HG03378 (cell line): ENCODE results near the gene CDV3.
A peak's percentile ranks its signal among the peaks of the same experiment; 100 is the strongest.

Experiments used
- ATAC-seq: cut with Tn5 transposase; IDR thresholded peaks from one replicate; pipeline ENCODE4 v1.9.1; 2021; ENCODE audit warnings: mild to moderate bottlenecking, moderate library complexity; ENCODE audit not compliant: unreplicated experiment

Gene CDV3

DNA sequence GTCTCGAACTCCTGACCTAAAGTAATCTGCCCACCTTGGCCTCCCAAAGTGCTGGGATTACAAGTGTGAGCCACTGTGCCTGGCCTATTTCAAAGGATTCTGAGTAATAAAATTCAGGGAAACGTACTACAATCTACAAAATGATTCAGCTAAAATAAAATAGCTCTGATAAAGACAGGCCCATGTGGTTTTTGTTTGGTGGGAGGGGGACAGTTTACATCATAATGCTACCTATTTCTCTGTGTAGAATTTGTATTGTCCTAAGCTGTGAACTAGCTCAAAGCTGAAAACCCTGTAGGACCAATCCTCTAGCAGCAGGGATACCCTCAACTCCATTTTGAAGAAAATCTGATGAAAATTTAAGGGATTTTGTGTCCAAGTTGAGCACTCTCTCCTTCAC is 25.8 kb downstream of the CDV3 start:
- no peak for ATAC-seq

DNA sequence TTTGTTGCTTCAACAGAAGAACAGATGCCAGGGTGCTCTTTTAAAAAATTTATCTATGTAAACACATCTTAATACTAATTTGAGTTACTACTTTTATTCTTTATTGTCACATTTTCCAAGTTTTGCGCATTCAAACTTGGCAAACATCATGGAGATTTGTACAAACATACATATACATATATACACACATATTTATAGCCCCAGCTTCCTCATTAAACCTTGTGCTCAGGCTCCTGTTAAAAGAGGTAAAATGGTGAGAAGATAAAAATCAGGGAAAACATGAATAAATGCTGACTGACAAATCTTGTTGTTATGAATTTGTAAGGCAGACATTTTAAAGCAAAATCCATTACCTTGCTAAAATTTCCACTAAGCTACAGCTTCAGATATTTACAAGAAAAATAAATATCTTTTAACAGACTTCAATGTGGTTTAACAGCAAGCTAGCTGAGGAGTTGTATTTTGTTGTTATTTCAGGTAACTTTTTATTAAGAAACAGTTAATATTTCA is 27.1 kb downstream of the CDV3 start:
- no peak for ATAC-seq

DNA sequence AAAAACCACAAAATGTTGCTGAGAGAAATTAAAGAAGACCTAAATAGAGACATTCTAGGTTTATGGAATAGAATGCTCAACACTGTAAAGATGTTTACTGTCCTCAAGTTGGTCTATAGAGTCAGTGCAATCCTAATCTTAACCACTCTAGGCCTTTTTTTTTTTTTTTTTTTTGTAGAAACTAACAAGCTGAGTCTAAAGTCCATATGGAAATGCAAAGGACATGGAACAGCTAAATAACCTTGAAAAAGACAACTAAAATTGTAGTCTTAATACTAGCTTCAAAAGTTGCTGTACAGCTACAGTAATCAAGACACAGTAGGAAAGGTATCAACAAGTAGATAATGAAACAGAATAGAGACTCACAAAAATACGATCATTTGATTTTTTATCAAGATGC is 32.9 kb downstream of the CDV3 start:
- ATAC-seq: no peak

DNA sequence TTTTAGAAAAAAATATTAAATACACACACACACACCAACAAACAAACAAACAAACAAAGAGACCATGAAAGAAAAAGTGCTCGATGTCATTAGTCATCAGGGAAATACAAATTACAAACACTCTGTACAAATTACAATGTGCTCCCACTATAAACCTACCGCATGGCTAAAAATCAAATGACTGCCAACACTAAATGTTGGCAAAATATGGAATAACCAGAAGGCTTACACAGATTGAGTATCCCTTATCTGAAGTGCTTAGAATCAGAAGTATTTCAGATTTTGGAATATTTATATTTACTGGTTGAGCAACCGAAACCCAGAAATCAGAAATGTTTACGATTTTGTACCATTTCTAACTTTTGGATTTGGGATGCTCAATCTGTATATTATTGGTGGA is 33.4 kb downstream of the CDV3 start:
- no peak for ATAC-seq

DNA sequence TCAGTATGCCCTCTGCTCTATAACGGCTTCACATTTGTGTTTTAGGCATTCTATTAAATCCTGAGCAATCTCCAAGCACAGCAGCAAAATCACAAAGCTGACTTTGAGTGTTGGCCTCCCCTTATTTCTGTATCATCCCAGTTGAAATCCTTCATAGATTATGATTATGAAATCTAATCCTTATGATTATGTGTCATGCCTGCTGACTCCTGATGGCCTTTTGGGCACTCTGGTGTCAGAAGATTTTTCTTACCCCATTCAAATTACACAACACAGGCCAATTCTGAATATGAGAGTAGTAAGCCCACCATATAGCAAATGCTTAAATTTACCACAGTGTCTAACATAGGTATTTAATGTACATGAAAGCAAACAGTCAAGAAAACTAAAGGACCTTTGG is 34.3 kb downstream of the CDV3 start:
- ATAC-seq: no peak

DNA sequence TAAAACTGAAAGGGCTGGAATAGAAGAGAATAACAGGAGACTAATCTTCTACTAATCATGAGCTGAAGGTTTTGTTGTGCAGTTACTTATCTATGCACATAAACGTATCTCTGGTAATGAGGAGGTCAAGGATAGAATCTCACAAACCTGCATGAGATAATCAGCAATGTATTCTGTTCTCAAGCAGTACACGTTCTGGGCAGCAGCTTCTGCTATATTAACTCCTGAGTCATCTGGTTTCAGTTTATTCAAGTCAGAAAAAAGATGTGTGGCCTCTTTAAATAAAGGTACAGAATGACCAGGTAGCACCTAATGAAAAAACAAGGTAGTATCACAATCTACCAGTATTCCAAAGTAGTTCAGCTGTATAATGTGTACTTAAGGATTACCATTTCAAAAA is 34.9 kb downstream of the CDV3 start:
- no peak for ATAC-seq

DNA sequence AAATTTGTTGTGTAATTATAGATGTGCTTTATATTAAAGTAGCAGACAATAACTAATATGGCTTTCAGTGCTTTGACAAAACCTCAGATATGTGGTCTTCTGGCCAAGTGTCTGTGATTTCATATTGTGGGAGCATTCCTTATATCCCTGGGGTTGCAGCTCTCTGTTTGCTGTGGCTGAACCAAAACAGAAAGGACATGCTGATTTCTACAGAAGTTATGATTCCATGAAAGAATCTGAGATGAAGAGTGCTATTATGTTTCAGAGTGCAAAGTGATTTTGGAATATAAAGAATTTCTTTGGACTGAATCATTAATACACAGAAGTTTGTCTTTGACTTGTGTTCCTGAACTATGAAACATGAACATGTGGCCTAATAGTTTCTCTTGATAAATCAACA is 36.5 kb downstream of the CDV3 start:
- no peak for ATAC-seq

DNA sequence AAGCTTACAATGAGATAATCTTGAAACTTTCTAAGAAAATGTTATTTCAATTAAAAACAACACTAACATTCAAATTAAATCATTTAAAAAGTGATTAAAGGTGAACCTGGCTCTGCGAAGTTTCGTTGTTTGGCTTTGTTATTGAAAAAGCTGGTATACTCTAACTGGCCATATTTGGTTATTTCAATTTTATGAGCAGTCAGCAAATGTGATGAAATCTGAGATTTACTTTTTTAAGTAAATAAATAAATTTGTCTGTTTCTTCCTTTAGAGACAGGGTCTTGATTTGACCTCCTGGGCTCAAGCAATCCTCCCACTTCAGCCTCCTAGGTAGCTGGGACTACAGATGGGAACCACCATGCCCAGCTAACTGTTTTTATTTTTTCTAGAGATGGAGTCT is 38.0 kb downstream of the CDV3 start:
- no peak for ATAC-seq

DNA sequence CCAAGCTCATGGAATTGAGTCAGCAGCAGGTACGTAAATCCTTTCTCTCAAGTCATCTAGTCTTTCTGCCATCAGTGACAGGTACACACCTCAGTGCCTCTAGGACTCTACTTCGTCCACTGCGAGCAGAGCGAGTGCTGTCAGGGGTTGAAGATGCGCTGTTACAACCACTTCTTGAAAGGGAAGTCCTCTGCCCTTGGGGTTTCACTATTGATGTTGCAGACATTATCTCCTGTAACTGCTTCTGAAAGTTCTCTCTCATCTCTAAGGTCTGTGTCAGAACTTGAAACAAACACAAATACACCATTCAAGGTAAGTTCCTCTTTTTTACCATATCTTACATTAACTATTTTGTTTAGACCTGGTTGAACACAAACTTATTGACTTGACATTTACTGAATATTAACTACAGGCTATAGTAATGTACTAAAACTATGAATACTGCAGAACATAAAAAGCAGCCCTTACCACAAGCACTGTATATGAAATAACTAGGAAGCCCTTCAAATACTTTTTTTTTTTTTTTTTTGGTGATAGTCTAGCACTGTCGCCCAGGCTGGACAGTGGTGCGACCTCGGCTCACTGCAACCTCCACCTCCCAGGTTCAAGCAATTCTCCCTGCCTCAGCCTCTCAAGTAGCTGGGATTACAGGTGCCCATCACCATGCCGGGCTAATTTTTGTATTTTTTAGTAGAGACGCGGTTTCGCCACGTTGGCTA is 46.7 kb downstream of the CDV3 start:
- ATAC-seq: peak; percentile 99

DNA sequence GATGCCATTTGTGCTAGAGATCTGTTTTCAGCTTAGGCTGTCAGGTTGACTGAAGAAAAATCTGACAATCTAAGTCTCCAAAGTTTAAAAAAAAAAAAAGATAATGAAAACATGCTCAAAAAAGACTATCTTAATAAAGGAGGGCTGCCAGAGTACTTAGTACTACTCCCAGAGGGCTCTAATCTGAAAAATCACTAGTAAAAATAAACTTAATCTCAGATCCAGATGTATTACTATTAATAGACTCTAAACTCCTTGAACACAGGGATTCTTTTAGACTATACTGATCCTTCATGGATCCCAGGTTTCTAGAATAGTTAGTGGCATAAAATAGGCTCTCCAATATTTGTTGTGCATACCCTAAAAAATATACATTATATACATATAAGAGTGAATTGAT is 54.3 kb downstream of the CDV3 start:
- ATAC-seq: no peak

DNA sequence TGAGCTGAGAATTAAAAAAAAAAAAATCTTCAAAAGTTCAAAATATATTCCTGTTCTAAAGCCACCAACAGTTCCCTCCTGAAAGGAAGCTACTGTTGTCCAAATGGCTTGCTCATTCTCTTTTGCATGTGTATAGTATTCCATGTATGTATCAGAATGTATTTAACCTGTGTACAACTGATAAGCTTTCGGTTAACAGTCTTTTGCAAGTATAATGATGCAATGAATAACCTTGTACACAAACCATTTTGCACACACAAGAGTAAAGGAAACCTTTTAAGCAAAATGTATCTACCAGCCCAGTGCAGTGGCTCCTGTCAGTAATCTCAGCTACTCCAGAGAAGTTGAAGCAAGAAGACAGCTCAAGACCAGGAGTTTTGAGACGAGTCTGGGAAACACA is 55.7 kb downstream of the CDV3 start:
- ATAC-seq: no peak

DNA sequence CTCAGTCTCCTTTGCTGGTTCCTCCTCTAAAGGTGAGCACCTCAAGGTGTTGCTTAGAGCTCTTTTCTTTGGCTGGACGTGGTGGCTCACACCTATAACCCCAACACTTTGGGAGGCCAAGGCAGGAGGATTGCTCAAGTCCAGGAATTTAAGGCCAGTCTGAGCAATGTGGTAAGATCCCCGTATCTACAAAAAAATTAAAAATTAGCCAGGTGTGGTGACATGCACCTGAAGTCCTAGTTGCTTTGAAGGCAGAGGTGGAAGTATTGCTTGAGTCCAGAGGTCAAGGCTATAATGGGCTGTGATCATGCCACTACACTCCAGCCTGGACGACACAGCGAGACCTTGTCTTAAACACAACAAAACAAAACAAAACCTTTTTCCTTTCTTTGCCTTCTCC is 60.0 kb downstream of the CDV3 start:
- no peak for ATAC-seq
